H9 (cell line): ENCODE data around the gene GOT1. TPM values are rescaled to one million over a fixed set of nuclear protein-coding genes. Genes with fewer than 3 reads are reported as not detected.
A peak's percentile ranks its signal among the peaks of the same experiment; 100 is the strongest.

Experiments
- DNase-seq: peaks from one replicate; pipeline ENCODE4 v3.0.0-alpha.2; 2017
- H2AFZ ChIP-seq: one replicate; pipeline ENCODE4 v1.6.1; 2013; ENCODE audit warnings: mild to moderate bottlenecking, low read length, control low read depth, moderate library complexity
- H2AK5ac ChIP-seq: 2 replicates; pipeline ENCODE4 v1.6.1; 2013; ENCODE audit warnings: low read length, control low read depth, mixed read lengths; ENCODE audit not compliant: insufficient read length
- H2BK120ac ChIP-seq: one replicate; pipeline ENCODE4 v1.6.1; 2013; ENCODE audit warnings: low read depth, mild to moderate bottlenecking, low read length, control low read depth, inconsistent platforms; ENCODE audit not compliant: poor library complexity, severe bottlenecking
- H2BK12ac ChIP-seq: 2 replicates; pipeline ENCODE4 v1.6.1; 2013; ENCODE audit warnings: low read length, control low read depth, mixed read lengths, low read depth; ENCODE audit not compliant: insufficient read length
- H2BK15ac ChIP-seq: 2 replicates; pipeline ENCODE4 v1.6.1; 2013; ENCODE audit warnings: low read depth, low read length, control low read depth
- H2BK20ac ChIP-seq: one replicate; pipeline ENCODE4 v1.6.1; 2013; ENCODE audit warnings: low read depth, mild to moderate bottlenecking, low read length, control low read depth, inconsistent platforms; ENCODE audit not compliant: poor library complexity, severe bottlenecking
- H2BK5ac ChIP-seq: 2 replicates; pipeline ENCODE4 v1.6.1; 2013; ENCODE audit warnings: low read length, control low read depth, mixed read lengths; ENCODE audit not compliant: insufficient read length
- H3K14ac ChIP-seq: 2 replicates; pipeline ENCODE4 v1.6.1; 2013; ENCODE audit warnings: low read length, control low read depth; ENCODE audit not compliant: insufficient read depth
- H3K18ac ChIP-seq: 2 replicates; pipeline ENCODE4 v1.6.1; 2013; ENCODE audit warnings: low read depth, mild to moderate bottlenecking, mixed read lengths, low read length, control low read depth; ENCODE audit not compliant: insufficient read length
- H3K23ac ChIP-seq: 2 replicates; pipeline ENCODE4 v1.6.1; 2013; ENCODE audit warnings: low read length, control low read depth, mixed read lengths, low read depth; ENCODE audit not compliant: insufficient read length
- H3K23me2 ChIP-seq: 2 replicates; pipeline ENCODE4 v1.6.1; 2013; ENCODE audit warnings: low read depth, mild to moderate bottlenecking, mixed read lengths, low read length, control low read depth; ENCODE audit not compliant: insufficient read length, poor library complexity, severe bottlenecking
- H3K27ac ChIP-seq: 2 replicates; pipeline ENCODE4 v1.5.1; 2013; ENCODE audit warnings: low read length, control low read depth, mixed read lengths, low read depth; ENCODE audit not compliant: insufficient read length
- H3K27me3 ChIP-seq: 2 replicates; pipeline ENCODE4 v1.6.1; 2013; ENCODE audit warnings: low read length, control low read depth, inconsistent platforms; ENCODE audit not compliant: insufficient read depth
- H3K4ac ChIP-seq: 2 replicates; pipeline ENCODE4 v1.6.1; 2013; ENCODE audit warnings: low read depth, mild to moderate bottlenecking, control low read depth, inconsistent platforms, low read length, moderate library complexity
- H3K4me1 ChIP-seq: 2 replicates; pipeline ENCODE4 v1.6.1; 2013; ENCODE audit warnings: low read length, control low read depth, inconsistent platforms; ENCODE audit not compliant: insufficient read depth
- H3K4me2 ChIP-seq: 2 replicates; pipeline ENCODE4 v1.6.1; 2013; ENCODE audit warnings: low read length, control low read depth, mixed read lengths; ENCODE audit not compliant: insufficient read length, insufficient read depth
- H3K56ac ChIP-seq: 2 replicates; pipeline ENCODE4 v1.6.1; 2013; ENCODE audit warnings: low read depth, mild to moderate bottlenecking, mixed read lengths, low read length, control low read depth; ENCODE audit not compliant: insufficient read length
- H3K79me1 ChIP-seq: 2 replicates; pipeline ENCODE4 v1.6.1; 2013; ENCODE audit warnings: low read depth, mild to moderate bottlenecking, moderate library complexity, low read length, control low read depth, inconsistent platforms; ENCODE audit not compliant: insufficient read depth, poor library complexity, severe bottlenecking
- H3K79me2 ChIP-seq: 2 replicates; pipeline ENCODE4 v1.6.1; 2013; ENCODE audit warnings: low read length, control low read depth, inconsistent platforms; ENCODE audit not compliant: insufficient read depth
- H3K9ac ChIP-seq: 2 replicates; pipeline ENCODE4 v1.6.1; 2013; ENCODE audit warnings: low read length, control low read depth, mixed read lengths; ENCODE audit not compliant: insufficient read length; ENCODE audit errors: extremely low read depth
- H3K9me3 ChIP-seq: one replicate; pipeline ENCODE4 v1.6.1; 2013; ENCODE audit warnings: low read depth, low read length, inconsistent platforms; ENCODE audit not compliant: control insufficient read depth
- H3T11ph ChIP-seq: one replicate; pipeline ENCODE4 v1.6.1; 2013; ENCODE audit warnings: mild to moderate bottlenecking, low read length, control low read depth, inconsistent platforms
- H4K20me1 ChIP-seq: one replicate; pipeline ENCODE4 v1.6.1; 2013; ENCODE audit not compliant: control insufficient read depth, insufficient read length, insufficient read depth
- H4K5ac ChIP-seq: 2 replicates; pipeline ENCODE4 v1.6.1; 2013; ENCODE audit warnings: low read depth, mild to moderate bottlenecking, mixed read lengths, low read length, control low read depth; ENCODE audit not compliant: insufficient read length
- H4K8ac ChIP-seq: replicated peaks from 2 replicates; pipeline ENCODE4 v1.6.1; 2013; ENCODE audit warnings: low read length, control low read depth, mixed read lengths, low read depth; ENCODE audit not compliant: insufficient read length
- H4K91ac ChIP-seq: 2 replicates; pipeline ENCODE4 v1.6.1; 2013; ENCODE audit warnings: low read depth, mild to moderate bottlenecking, moderate library complexity, mixed read lengths, low read length, control low read depth; ENCODE audit not compliant: insufficient read length
- H3K27ac Mint-ChIP-seq, 3 experiments: 2 replicates in 2 of 3; 3 replicates in 1 of 3; pipeline ENCODE4 v1.8.0; 2020 to 2021; ENCODE audit warnings: mixed read lengths in 3 of 3, mild to moderate bottlenecking in 1 of 3, moderate library complexity in 1 of 3
- H3K27me3 Mint-ChIP-seq: 2 replicates; pipeline ENCODE4 v1.8.0; 2021; ENCODE audit warnings: low read depth, mild to moderate bottlenecking, moderate library complexity, mixed read lengths
- H3K36me3 Mint-ChIP-seq, 3 experiments: 2 replicates in 2 of 3; 3 replicates in 1 of 3; pipeline ENCODE4 v1.8.0; 2020 to 2021; ENCODE audit warnings: low read depth in 3 of 3, mixed read lengths in 3 of 3; ENCODE audit not compliant: insufficient read depth in 1 of 3
- H3K4me1 Mint-ChIP-seq, 2 experiments: 2 replicates each; pipeline ENCODE4 v1.8.0; 2020; ENCODE audit warnings: mixed read lengths in 2 of 2
- H3K4me3 Mint-ChIP-seq, 2 experiments: 2 replicates in 1 of 2; 3 replicates in 1 of 2; pipeline ENCODE4 v1.8.0; 2020 to 2021; ENCODE audit warnings: mild to moderate bottlenecking in 2 of 2, mixed read lengths in 2 of 2, moderate library complexity in 1 of 2
- H3K9me3 Mint-ChIP-seq, 2 experiments: 2 replicates in 1 of 2; 3 replicates in 1 of 2; pipeline ENCODE4 v1.8.0; 2020; ENCODE audit warnings: mild to moderate bottlenecking in 2 of 2, mixed read lengths in 2 of 2, moderate library complexity in 1 of 2
- WGBS: extraction: QIAGEN DNeasy Blood & Tissue Kit; methylation state at CpG from one replicate; pipeline ENCODE4 v1.1.7; 2013; ENCODE audit warnings: missing lambda C conversion rate, low lambda C conversion rate, mixed read lengths; ENCODE audit not compliant: insufficient read length; ENCODE audit errors: extremely low coverage; 5-methylcytosine and 5-hydroxymethylcytosine counted together
- total RNA-seq: library from RNA; stranded (reverse); gene quantifications from 2 replicates; pipeline ENCODE4 v1.2.1, GENCODE V29; 2021
- TF ChIP-seq, protein P1 (sequence below): fragments of 200-600 bp; sonication (generic); conservative IDR thresholded peaks from 3 replicates; pipeline ENCODE4 v1.8.0; 2021; ENCODE audit warnings: antibody characterized with exemption, mild to moderate bottlenecking

Gene GOT1
- total RNA-seq, 1 experiment from 2014 or later = 43.3 TPM

DNA sequence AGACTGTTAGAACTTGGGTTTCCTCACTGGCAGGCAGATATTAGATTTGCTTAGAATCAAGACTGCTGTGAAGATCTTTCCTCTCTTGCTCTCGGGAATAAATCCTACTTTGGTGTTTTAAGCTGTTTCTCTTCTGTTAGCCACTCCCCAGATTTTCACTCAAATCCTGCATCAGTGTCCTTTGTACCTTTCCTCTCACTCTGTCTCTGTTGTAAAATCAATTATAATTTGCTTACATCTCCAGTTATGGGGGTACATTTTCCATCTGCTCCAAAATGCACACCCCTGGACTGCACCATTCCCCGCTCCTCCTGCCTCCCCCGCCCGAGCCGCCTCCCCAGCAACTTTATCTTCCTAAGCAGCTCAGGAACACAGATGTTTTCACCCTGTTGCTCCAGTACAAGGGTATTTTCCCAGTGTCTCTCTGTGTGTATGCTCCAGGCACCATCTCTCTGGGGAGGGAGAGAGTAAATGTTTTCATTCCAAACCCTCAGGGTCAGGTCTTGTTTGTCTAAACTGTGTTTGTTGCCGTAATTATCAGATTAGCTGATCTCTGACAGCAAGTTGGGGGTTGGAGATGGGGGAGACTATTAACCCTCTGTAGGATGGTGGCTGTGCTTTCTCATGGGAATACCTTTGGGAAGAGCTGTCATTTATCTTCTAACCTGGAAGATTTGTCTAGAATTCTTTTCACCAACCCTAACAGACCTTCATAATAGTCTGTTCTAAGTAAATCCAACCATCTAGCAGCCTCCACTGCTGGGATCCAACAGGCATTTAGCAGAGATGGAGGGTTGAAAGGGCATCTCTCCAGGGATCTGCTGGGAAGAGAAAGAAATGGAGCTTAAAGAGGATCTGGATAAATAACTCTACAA lies 20.4 kb upstream of the GOT1 start:
- Mint-ChIP-seq H3K4me1 (peaks cover 24 to 29% of the 10 kb centered on the region in 2 experiments), H3K4me3 (peak overlapping the region in 1 of 2 experiments; percentile 10; a peak in 1 of 5 replicates), H3K27ac (no peak overlapping the region), H3K9me3 (no peaks in the 10 kb centered on the region), H3K36me3 (no peaks in the 10 kb centered on the region), H3K27me3 (peaks cover 5% of the 10 kb centered on the region; the same call in 1 of the 2 replicates)
- DNase-seq = no peak
- Histone ChIP-seq H3K9ac (no peak overlapping the region), H2BK12ac (no peak overlapping the region), H4K20me1 (no peaks in the 10 kb centered on the region), H2AFZ (peak overlapping the region; percentile 9), H4K8ac (no peak overlapping the region), H3K18ac (no peak overlapping the region), H2BK15ac (no peak overlapping the region), H2BK5ac (no peak overlapping the region), H3K4ac (no peak overlapping the region), H2AK5ac (no peak overlapping the region), H3K23ac (no peak overlapping the region), H2BK20ac (no peak overlapping the region), H3K27me3 (no peaks in the 10 kb centered on the region), H3K79me2 (no peaks in the 10 kb centered on the region), H4K91ac (no peak overlapping the region), H2BK120ac (no peak overlapping the region), H3T11ph (no peak overlapping the region), H3K56ac (no peak overlapping the region), H3K79me1 (no peaks in the 10 kb centered on the region), H3K14ac (no peak overlapping the region), H3K4me2 (peak overlapping the region; percentile 36), H3K9me3 (no peaks in the 10 kb centered on the region), H3K4me1 (peaks cover 9% of the 10 kb centered on the region; the same call in 1 of the 2 replicates), H4K5ac (no peak overlapping the region), H3K27ac (no peak overlapping the region), H3K23me2 (no peaks in the 10 kb centered on the region)
- TF ChIP-seq, protein P1, sequence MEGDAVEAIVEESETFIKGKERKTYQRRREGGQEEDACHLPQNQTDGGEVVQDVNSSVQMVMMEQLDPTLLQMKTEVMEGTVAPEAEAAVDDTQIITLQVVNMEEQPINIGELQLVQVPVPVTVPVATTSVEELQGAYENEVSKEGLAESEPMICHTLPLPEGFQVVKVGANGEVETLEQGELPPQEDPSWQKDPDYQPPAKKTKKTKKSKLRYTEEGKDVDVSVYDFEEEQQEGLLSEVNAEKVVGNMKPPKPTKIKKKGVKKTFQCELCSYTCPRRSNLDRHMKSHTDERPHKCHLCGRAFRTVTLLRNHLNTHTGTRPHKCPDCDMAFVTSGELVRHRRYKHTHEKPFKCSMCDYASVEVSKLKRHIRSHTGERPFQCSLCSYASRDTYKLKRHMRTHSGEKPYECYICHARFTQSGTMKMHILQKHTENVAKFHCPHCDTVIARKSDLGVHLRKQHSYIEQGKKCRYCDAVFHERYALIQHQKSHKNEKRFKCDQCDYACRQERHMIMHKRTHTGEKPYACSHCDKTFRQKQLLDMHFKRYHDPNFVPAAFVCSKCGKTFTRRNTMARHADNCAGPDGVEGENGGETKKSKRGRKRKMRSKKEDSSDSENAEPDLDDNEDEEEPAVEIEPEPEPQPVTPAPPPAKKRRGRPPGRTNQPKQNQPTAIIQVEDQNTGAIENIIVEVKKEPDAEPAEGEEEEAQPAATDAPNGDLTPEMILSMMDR = no peak
- WGBS = no CpG with 5 or more reads among the region's 6 CpGs
